Neural cell (in vitro differentiated cells): ENCODE results near the gene STMN3. TPM values are rescaled to one million over a fixed set of nuclear protein-coding genes. Genes with fewer than 3 reads are reported as not detected.

ENCODE experiments used
- H2AFZ ChIP-seq: fragments of 200-600, 300-800 bp; sonication (generic), shearing (Covaris generic); 2 replicates; pipeline ENCODE4 v1.6.0; 2014; ENCODE audit warnings: low read depth, mild to moderate bottlenecking, antibody characterized with exemption, low read length, moderate library complexity
- H3F3A ChIP-seq: fragments of 200-600 bp; shearing (Covaris generic); 2 replicates; pipeline ENCODE4 v1.6.1; 2016; ENCODE audit warnings: mild to moderate bottlenecking, moderate library complexity, mixed read lengths, antibody characterized with exemption, low read length; ENCODE audit not compliant: insufficient read depth, poor library complexity, severe bottlenecking
- H3K27ac ChIP-seq: fragments of 200-600, 300-800 bp; sonication (generic), shearing (Covaris generic); 2 replicates; pipeline ENCODE4 v1.5.1; 2014; ENCODE audit warnings: mild to moderate bottlenecking, low read length, moderate library complexity
- H3K27me3 ChIP-seq: fragments of 300-800, 200-600 bp; sonication (generic), shearing (Covaris generic); 2 replicates; pipeline ENCODE4 v1.6.0; 2014; ENCODE audit warnings: mild to moderate bottlenecking, low read depth, low read length, moderate library complexity; ENCODE audit not compliant: insufficient read depth
- H3K36me3 ChIP-seq: fragments of 300-800, 200-600 bp; sonication (generic), shearing (Covaris generic); 2 replicates; pipeline ENCODE4 v1.5.1; 2014; ENCODE audit warnings: mild to moderate bottlenecking, antibody characterized with exemption, low read length, moderate library complexity; ENCODE audit not compliant: insufficient read depth
- H3K4me2 ChIP-seq: fragments of 300-800, 200-600 bp; sonication (generic), shearing (Covaris generic); 2 replicates; pipeline ENCODE4 v1.6.0; 2014; ENCODE audit warnings: mild to moderate bottlenecking, low read length
- H3K4me3 ChIP-seq: fragments of 300-800, 200-600 bp; sonication (generic), shearing (Covaris generic); 2 replicates; pipeline ENCODE4 v1.5.1; 2014; ENCODE audit warnings: mild to moderate bottlenecking, low read length, moderate library complexity
- H3K79me2 ChIP-seq: fragments of 200-600 bp; shearing (Covaris generic); replicated peaks from 2 replicates; pipeline ENCODE4 v1.6.0; 2014; ENCODE audit warnings: mild to moderate bottlenecking, low read length, moderate library complexity; ENCODE audit not compliant: insufficient read depth
- H3K9ac ChIP-seq: fragments of 300-800, 200-600 bp; sonication (generic), shearing (Covaris generic); 2 replicates; pipeline ENCODE4 v1.6.1; 2016; ENCODE audit warnings: mild to moderate bottlenecking, low read length, mixed read lengths
- H3K9me2 ChIP-seq: fragments of 200-600 bp; shearing (Covaris generic); 2 replicates; pipeline ENCODE4 v1.6.1; 2016; ENCODE audit warnings: mild to moderate bottlenecking, low read length, mixed read lengths; ENCODE audit not compliant: insufficient read depth
- H3K9me3 ChIP-seq: fragments of 200-600, 300-800 bp; sonication (generic), shearing (Covaris generic); 2 replicates; pipeline ENCODE4 v1.6.1; 2016; ENCODE audit warnings: mild to moderate bottlenecking, mixed run types, low read length, moderate library complexity, mixed read lengths
- H4K20me1 ChIP-seq: fragments of 200-600 bp; shearing (Covaris generic); 2 replicates; pipeline ENCODE4 v1.6.1; 2016; ENCODE audit warnings: mild to moderate bottlenecking, mixed run types; ENCODE audit not compliant: insufficient read depth
- CTCF ChIP-seq: fragments of 450-650 bp; IDR thresholded peaks from 2 replicates; pipeline ENCODE4 v1.5.1; 2014; ENCODE audit warnings: antibody characterized with exemption, mild to moderate bottlenecking, moderate library complexity; ENCODE audit not compliant: poor library complexity, severe bottlenecking
- EP300 ChIP-seq: fragments of 450-650 bp; conservative IDR thresholded peaks from 2 replicates; pipeline ENCODE4 v1.6.1; 2014; ENCODE audit warnings: antibody characterized with exemption, mild to moderate bottlenecking, moderate library complexity; ENCODE audit not compliant: poor library complexity, severe bottlenecking
- EZH2 ChIP-seq: fragments of 200-600, 300-800 bp; shearing (Covaris generic), sonication (generic); IDR thresholded peaks from 2 replicates; pipeline ENCODE4 v1.6.1; 2014; ENCODE audit warnings: antibody characterized with exemption, low read length, borderline replicate concordance, mild to moderate bottlenecking; ENCODE audit not compliant: insufficient read depth, poor library complexity, severe bottlenecking
- MXI1 ChIP-seq: fragments of 450-650 bp; conservative IDR thresholded peaks from 2 replicates; pipeline ENCODE4 v1.6.1; 2014; ENCODE audit warnings: antibody characterized with exemption, mild to moderate bottlenecking; ENCODE audit not compliant: poor library complexity, severe bottlenecking
- POLR2AphosphoS5 ChIP-seq: IDR thresholded peaks from 2 replicates; pipeline ENCODE4 v1.6.1; 2012
- RAD21 ChIP-seq: fragments of 450-650 bp; conservative IDR thresholded peaks from 2 replicates; pipeline ENCODE4 v1.6.1; 2014; ENCODE audit warnings: antibody characterized with exemption, mild to moderate bottlenecking, moderate library complexity
- REST ChIP-seq: IDR thresholded peaks from 2 replicates; pipeline ENCODE4 v1.6.1; 2012; ENCODE audit warnings: borderline replicate concordance
- SMC3 ChIP-seq: fragments of 450-650 bp; conservative IDR thresholded peaks from 2 replicates; pipeline ENCODE4 v1.6.1; 2014; ENCODE audit warnings: antibody characterized with exemption, mild to moderate bottlenecking, moderate library complexity; ENCODE audit not compliant: poor library complexity
- TAF1 ChIP-seq: IDR thresholded peaks from 2 replicates; pipeline ENCODE4 v1.6.1; 2012; ENCODE audit warnings: low read depth
- polyA plus RNA-seq: library from polyadenylated mRNA; depleted of rRNA; stranded (reverse); fragments of >200 nt; gene quantifications from 2 replicates; pipeline ENCODE4 v1.2.3, GENCODE V29; 2014

Gene STMN3
- polyA plus RNA-seq, 1 donor from 2014 or later, result 268 TPM

GRCh38 chr20:63636752-63637628 lies 16.2 kb downstream of the STMN3 start:
- Histone ChIP-seq H3K36me3 (no peaks in the 10 kb centered on the region), H3K27ac (no peak overlapping the region), H3K9me3 (no peaks in the 10 kb centered on the region), H3K9ac (no peak overlapping the region), H3K4me2 (no peak overlapping the region), H3K27me3 (no peaks in the 10 kb centered on the region), H3F3A (no peaks in the 10 kb centered on the region), H3K4me3 (no peak overlapping the region), H2AFZ (no peak overlapping the region), H3K9me2 (no peaks in the 10 kb centered on the region), H3K79me2 (no peaks in the 10 kb centered on the region), H4K20me1 (no peaks in the 10 kb centered on the region)
- no peak for TF ChIP-seq EP300

GRCh38 chr20:63635431-63636141 lies 17.6 kb downstream of the STMN3 start:
- H3F3A ChIP-seq, result no peaks in the 10 kb centered on the region
- TF ChIP-seq TAF1 (no peak), EZH2 (no peak), REST (no peak), MXI1 (no peak), SMC3 (no peak), RAD21 (no peak)
- no peak overlapping the region for H3K4me3 ChIP-seq
- H3K36me3 ChIP-seq, result no peaks in the 10 kb centered on the region
- no peaks in the 10 kb centered on the region for H3K27me3 ChIP-seq
- H3K27ac ChIP-seq, result no peak overlapping the region
- H3K9ac ChIP-seq, result no peak overlapping the region
- no peaks in the 10 kb centered on the region for H3K9me2 ChIP-seq
- H3K9me3 ChIP-seq, result no peaks in the 10 kb centered on the region
- no peaks in the 10 kb centered on the region for H4K20me1 ChIP-seq
- no peak overlapping the region for H2AFZ ChIP-seq
- no peak overlapping the region for H3K4me2 ChIP-seq
- H3K79me2 ChIP-seq, result no peaks in the 10 kb centered on the region

- Histone ChIP-seq H3K4me2 (no peak overlapping the region), H4K20me1 (no peaks in the 10 kb centered on the region), H3K27me3 (no peaks in the 10 kb centered on the region), H2AFZ (no peak overlapping the region), H3K9ac (no peak overlapping the region), H3K36me3 (no peaks in the 10 kb centered on the region), H3K4me3 (no peak overlapping the region), H3F3A (no peaks in the 10 kb centered on the region), H3K9me3 (no peaks in the 10 kb centered on the region), H3K9me2 (no peaks in the 10 kb centered on the region), H3K79me2 (peaks cover under 1% of the 10 kb centered on the region), H3K27ac (no peak overlapping the region)
- TF ChIP-seq CTCF, result no peak
- TF ChIP-seq SMC3, result no peak
- TF ChIP-seq EP300, result no peak
- no peak for TF ChIP-seq REST
- no peak for TF ChIP-seq MXI1
- no peak for TF ChIP-seq TAF1
- TF ChIP-seq EZH2, result no peak
- no peak for TF ChIP-seq POLR2AphosphoS5
- TF ChIP-seq RAD21, result no peak
Observed at GRCh38 chr20:63633732-63634131, 19.5 kb downstream of the STMN3 start.
